ENCODE results near the gene AGBL4. TPM values are rescaled to one million over a fixed set of nuclear protein-coding genes. Genes with fewer than 3 reads are reported as not detected.

AGBL4 gene
- total and polyA plus RNA-seq, 9 of the 15 experiments (the other 6 are each of a cell fraction or from before 2014, with no cell fraction given): 0.11 TPM; not detected in 7

GRCh38 chr1:49466961-49467360, 556.8 kb downstream of the AGBL4 start (continued):
- TF ChIP-seq CHD7 (IDR thresholded peaks at IDR 0.05; ENCODE audit: low read depth, low read length) (no peak), E2F6 (IDR thresholded peaks at IDR 0.05; ENCODE audit: borderline replicate concordance in 1 of 2, extremely low read depth in 1 of 2, insufficient read depth in 1 of 2, insufficient read length in 1 of 2, low read depth in 1 of 2, low read length in 1 of 2, poor library complexity in 1 of 2, severe bottlenecking in 1 of 2) (no peak), KDM2B (CRISPR knock-in tag; IDR thresholded peaks at IDR 0.05) (no peak), ETS1 (conservative IDR thresholded peaks at IDR 0.05; ENCODE audit: control insufficient read depth, low read depth, low read length) (no peak), ZNF695 (CRISPR knock-in tag; IDR thresholded peaks at IDR 0.05) (no peak)
